ENCODE data around the gene MAN1A1. TPM values are rescaled to one million over a fixed set of nuclear protein-coding genes. Genes with fewer than 3 reads are reported as not detected.
A peak's percentile ranks its signal among the peaks of the same experiment; 100 is the strongest.

MAN1A1 gene
- total RNA-seq, 6 experiments from 2014 or later, result 109 to 191 (median 139) TPM

- H3K9me3 ChIP-seq, result no peaks in the 10 kb centered on the region
- peaks cover 0 to 22% (median 0%) of the 10 kb centered on the region in 4 donors for H3K4me1 ChIP-seq
- H3K27ac ChIP-seq, result no peak overlapping the region
- 80% methylated on average over 5 of the region's 5 CpGs for WGBS (ENCODE audit: insufficient coverage, low coverage, low lambda C conversion rate, missing lambda C conversion rate)
- H3K36me3 ChIP-seq, result peaks cover 0 to 6% (median 0%) of the 10 kb centered on the region in 4 donors
- TF ChIP-seq CTCF (IDR thresholded peaks at IDR 0.05) (no peak), POLR2A (IDR thresholded peaks at IDR 0.05) (no peak)
- no peak for DNase-seq
- intact Hi-C loops (cut with DNase I), result no loop called here
- no peaks in the 10 kb centered on the region for H3K27me3 ChIP-seq
- no peak overlapping the region for H3K4me3 ChIP-seq
- peak; percentile 28 to 45 (median 36) for ATAC-seq
Observed at GRCh38 chr6:119322715-119323350, 26.7 kb downstream of the MAN1A1 start.

- no peaks in the 10 kb centered on the region for H3K27me3 ChIP-seq
- H3K36me3 ChIP-seq, result peaks cover 0 to 6% (median 0%) of the 10 kb centered on the region in 4 donors
- H3K4me3 ChIP-seq, result no peak overlapping the region
- DNase-seq (no peak), ATAC-seq (peak in 3 of 4 donors; percentile 14 to 29 (median 21))
- intact Hi-C loops (cut with DNase I), result no loop called here
- H3K4me1 ChIP-seq, result peaks cover 0 to 22% (median 0%) of the 10 kb centered on the region in 4 donors
- no peak for TF ChIP-seq CTCF (IDR thresholded peaks at IDR 0.05)
- no peak for TF ChIP-seq POLR2A (IDR thresholded peaks at IDR 0.05)
- no peaks in the 10 kb centered on the region for H3K9me3 ChIP-seq
- no peak overlapping the region for H3K27ac ChIP-seq
- 91% methylated on average over 2 of the region's 2 CpGs for WGBS (ENCODE audit: insufficient coverage, low coverage, low lambda C conversion rate, missing lambda C conversion rate)
Observed at GRCh38 chr6:119322034-119322433, 27.5 kb downstream of the MAN1A1 start.

GRCh38 chr6:119319694-119320093, 29.9 kb downstream of the MAN1A1 start:
- WGBS (ENCODE audit: insufficient coverage, low coverage, low lambda C conversion rate, missing lambda C conversion rate), result 100% methylated on average over 2 of the region's 2 CpGs
- peak in 1 of 4 donors; percentile 29 for ATAC-seq
- no peak for DNase-seq
- Histone ChIP-seq H3K9me3 (no peaks in the 10 kb centered on the region), H3K27me3 (no peaks in the 10 kb centered on the region), H3K4me3 (no peak overlapping the region), H3K27ac (no peak overlapping the region), H3K36me3 (no peaks in the 10 kb centered on the region), H3K4me1 (peaks cover 0 to 31% (median 0%) of the 10 kb centered on the region in 4 donors)
- intact Hi-C loops (cut with DNase I), result no loop called here
- TF ChIP-seq CTCF (IDR thresholded peaks at IDR 0.05), result no peak
- TF ChIP-seq POLR2A (IDR thresholded peaks at IDR 0.05), result no peak

- ATAC-seq (no peak), DNase-seq (no peak)
- TF ChIP-seq POLR2A (IDR thresholded peaks at IDR 0.05), result no peak
- TF ChIP-seq CTCF (IDR thresholded peaks at IDR 0.05), result no peak
- Histone ChIP-seq H3K36me3 (no peaks in the 10 kb centered on the region), H3K27ac (no peak overlapping the region), H3K4me1 (peaks cover 0 to 29% (median 0%) of the 10 kb centered on the region in 4 donors), H3K4me3 (no peak overlapping the region), H3K27me3 (no peaks in the 10 kb centered on the region), H3K9me3 (no peaks in the 10 kb centered on the region)
- 53% methylated on average over 1 of the region's 1 CpG for WGBS (ENCODE audit: insufficient coverage, low coverage, low lambda C conversion rate, missing lambda C conversion rate)
- intact Hi-C loops (cut with DNase I), result no loop called here
Observed at GRCh38 chr6:119318730-119319129, 30.8 kb downstream of the MAN1A1 start.

Measured in right lobe of liver (tissue), 6 donors.